HUES6 (cell line): ENCODE results near the gene LGR4.

ENCODE experiments used
- H3K27ac ChIP-seq: 2 replicates; pipeline ENCODE4 v1.7.0; 2013; ENCODE audit warnings: low read depth, mild to moderate bottlenecking, low read length, inconsistent platforms
- H3K27me3 ChIP-seq: 2 replicates; pipeline ENCODE4 v1.6.1; 2013; ENCODE audit warnings: low read length; ENCODE audit not compliant: control insufficient read depth, insufficient read depth
- H3K36me3 ChIP-seq: 2 replicates; pipeline ENCODE4 v1.6.1; 2013; ENCODE audit warnings: low read length; ENCODE audit not compliant: control insufficient read depth, insufficient read depth
- H3K4me1 ChIP-seq: 2 replicates; pipeline ENCODE4 v1.6.1; 2013; ENCODE audit warnings: low read length; ENCODE audit not compliant: control insufficient read depth, insufficient read depth
- H3K4me3 ChIP-seq: 2 replicates; pipeline ENCODE4 v1.5.1; 2013; ENCODE audit warnings: low read depth, low read length
- H3K9ac ChIP-seq: one replicate; pipeline ENCODE4 v1.6.1; 2013; ENCODE audit warnings: mild to moderate bottlenecking, low read length
- H3K9me3 ChIP-seq: 2 replicates; pipeline ENCODE4 v1.6.1; 2013; ENCODE audit warnings: low read depth, low read length; ENCODE audit not compliant: control insufficient read depth, insufficient read depth

The LGR4 gene

DNA sequence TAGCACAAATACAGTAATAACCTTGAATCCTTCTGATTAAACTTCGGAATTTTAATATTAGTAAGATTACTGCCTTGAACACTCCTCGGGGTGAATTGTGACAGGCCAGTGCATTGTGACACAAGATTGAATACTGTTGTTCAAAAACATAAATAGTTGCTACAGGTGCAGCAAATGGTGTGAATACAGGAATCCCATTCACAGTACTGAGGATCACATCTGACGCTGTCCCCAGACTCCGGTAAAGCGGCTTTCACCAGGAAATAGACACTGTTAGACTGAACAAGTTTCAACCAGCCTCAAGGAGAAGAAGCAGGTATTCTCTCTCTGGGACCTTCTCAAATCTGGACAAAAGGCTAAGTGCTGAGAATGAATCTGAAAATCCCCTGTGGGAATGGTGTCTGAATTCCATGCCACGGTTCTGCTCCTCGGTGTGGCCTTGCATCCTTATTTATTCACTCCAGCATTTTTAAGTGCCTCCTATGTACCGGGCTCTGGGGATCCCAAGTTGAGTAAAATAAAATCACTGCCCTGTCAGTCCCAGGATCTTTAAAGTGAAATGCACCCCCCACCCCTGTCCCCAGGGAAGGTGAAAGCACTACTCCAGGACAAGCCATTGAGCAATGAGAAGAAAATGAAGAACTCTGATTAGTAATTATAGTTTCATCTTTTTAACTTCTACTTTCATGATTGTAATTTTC, 3.4 kb downstream of the LGR4 start:
- no peaks in the 10 kb centered on the region for H3K9me3 ChIP-seq
- H3K9ac ChIP-seq, result no peak overlapping the region
- H3K36me3 ChIP-seq, result no peaks in the 10 kb centered on the region
- peaks cover 55% of the 10 kb centered on the region for H3K4me1 ChIP-seq
- H3K4me3 ChIP-seq, result peak overlapping the region; percentile 95
- no peak overlapping the region for H3K27ac ChIP-seq
- H3K27me3 ChIP-seq, result no peaks in the 10 kb centered on the region

DNA sequence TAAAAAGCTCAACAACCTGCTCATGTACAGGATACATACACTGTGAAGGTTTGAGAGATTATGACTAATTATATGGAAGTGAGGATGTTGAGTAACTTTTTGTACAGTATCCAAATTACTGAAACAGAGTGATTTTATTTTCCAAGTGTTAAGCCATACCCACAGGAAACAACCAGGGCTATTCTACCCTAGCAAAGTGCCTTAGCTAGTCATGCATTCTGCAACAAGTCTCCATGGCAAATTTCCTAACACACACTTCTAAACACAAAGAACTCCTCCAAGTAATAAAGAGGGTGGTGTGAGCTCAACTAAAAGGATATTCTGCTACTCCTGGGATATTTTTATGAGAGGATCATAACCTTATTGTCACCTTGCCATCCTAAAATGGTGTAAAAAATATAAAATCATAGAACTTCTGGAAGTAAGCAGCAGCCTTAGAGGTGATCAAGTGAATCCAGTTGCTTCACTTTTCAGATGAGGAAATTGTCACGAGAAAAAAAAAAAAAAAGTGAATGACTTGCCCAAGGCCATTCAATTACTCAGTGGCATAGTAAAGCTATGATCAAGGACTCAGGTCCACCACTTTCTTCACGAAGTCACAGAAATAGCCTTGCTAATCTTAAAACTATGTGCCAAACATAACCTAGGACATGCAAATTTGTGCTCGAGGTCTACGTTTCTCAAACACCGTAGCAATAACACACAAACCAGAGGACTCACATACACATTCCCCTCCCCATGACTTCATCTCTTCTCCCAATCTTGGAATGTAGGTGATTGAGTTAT, 4.2 kb downstream of the LGR4 start:
- Histone ChIP-seq H3K4me1 (peaks cover 57% of the 10 kb centered on the region), H3K27me3 (no peaks in the 10 kb centered on the region), H3K9ac (no peak overlapping the region), H3K36me3 (no peaks in the 10 kb centered on the region), H3K9me3 (no peaks in the 10 kb centered on the region), H3K4me3 (peak overlapping the region; percentile 95), H3K27ac (no peak overlapping the region)

DNA sequence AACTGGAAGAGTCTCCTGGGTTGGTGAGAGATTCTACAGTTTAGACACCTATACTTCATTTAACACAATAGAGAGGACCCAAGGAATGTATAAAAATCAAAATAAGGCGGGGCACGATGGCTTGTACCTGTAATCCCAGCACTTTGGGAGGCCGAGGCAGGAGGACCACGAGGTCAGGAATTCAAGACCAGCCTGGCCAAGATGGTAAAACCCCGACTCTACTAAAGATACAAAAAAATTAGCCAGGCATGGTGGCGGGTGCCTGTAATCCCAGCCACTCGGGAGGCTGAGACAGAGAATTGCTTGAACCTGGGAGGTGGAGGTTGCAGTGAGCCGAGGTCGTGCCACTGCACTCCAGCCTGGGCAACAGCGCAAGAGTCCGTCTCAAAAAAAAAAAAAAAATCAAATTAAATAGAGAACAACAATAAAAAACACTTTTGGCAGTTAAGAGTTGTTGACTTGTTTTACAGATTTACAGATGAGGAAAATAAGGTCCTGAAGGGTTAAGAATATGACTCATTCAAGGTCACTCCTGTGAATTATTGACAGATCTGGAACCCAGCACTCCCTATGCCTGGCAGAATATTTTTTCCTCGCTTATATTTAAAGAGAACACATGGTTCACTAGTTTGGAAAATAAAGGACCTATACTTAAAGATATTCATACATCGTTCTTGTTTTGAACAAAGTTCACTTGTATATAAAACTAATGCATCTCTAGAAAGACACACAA, 5.2 kb downstream of the LGR4 start:
- Histone ChIP-seq H3K4me3 (no peak overlapping the region), H3K27me3 (no peaks in the 10 kb centered on the region), H3K27ac (no peak overlapping the region), H3K9me3 (no peaks in the 10 kb centered on the region), H3K9ac (no peak overlapping the region), H3K4me1 (peaks cover 55% of the 10 kb centered on the region), H3K36me3 (no peaks in the 10 kb centered on the region)

DNA sequence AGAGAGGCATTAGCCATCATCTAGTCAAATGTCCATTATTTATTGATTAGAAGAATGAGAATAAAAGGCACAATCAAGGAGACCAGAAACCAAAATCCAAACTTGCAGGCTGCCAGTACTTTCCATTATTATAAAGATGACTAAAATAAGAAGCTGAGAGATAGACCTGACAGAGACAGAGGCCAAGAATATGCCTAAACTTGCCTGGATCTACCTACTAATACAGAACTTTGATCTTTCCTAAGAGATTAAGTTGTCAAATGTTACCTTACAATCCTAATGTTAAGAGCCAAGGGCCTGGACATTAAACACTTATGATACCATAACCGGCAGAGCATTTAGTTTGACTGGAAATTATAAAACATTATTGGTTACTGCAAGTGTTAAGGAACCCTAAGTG, 6.2 kb downstream of the LGR4 start:
- Histone ChIP-seq H3K9me3 (no peaks in the 10 kb centered on the region), H3K27ac (no peak overlapping the region), H3K9ac (no peak overlapping the region), H3K27me3 (no peaks in the 10 kb centered on the region), H3K4me3 (no peak overlapping the region), H3K4me1 (peaks cover 64% of the 10 kb centered on the region), H3K36me3 (no peaks in the 10 kb centered on the region)

DNA sequence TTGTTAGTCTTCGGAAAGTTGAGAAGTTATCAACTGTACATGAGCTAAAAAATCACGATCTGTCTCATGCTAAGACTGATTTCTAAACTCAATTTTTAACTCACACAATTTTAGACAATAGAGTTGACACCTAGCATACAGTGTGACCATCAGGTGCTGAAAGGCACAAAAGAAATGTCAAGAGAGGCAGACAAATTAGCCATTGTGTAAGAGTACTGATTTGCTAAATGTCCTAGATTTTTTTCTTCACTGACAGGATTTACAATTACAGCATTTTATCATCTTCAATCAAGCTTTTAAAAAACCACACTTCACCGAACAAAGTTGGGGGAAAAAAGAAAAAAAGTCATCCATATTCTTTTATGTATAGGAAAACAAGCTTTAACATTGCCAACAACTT, 7.0 kb downstream of the LGR4 start:
- H3K27me3 ChIP-seq, result no peaks in the 10 kb centered on the region
- H3K4me3 ChIP-seq, result no peak overlapping the region
- no peaks in the 10 kb centered on the region for H3K36me3 ChIP-seq
- H3K9me3 ChIP-seq, result no peaks in the 10 kb centered on the region
- no peak overlapping the region for H3K27ac ChIP-seq
- H3K4me1 ChIP-seq, result peaks cover 70% of the 10 kb centered on the region
- H3K9ac ChIP-seq, result no peak overlapping the region

DNA sequence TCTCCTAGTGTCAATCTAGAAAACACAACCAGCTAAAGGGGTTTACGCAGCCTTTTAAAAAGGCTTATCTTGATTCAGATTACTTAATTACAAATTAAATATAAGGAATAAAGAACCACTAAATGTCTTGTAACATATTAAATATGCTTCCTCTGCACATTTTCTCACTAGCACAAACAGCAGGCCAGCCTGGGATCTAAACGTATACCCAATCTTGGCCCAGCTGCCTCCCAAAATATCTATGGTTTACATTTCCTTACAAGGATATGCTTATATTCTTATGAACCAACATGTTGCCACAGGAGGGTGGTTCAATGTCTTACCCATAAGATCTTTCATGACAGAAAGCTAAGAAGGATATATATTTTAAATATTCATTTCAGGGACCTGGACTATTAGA, 7.7 kb downstream of the LGR4 start:
- H3K27ac ChIP-seq, result no peak overlapping the region
- peaks cover 70% of the 10 kb centered on the region for H3K4me1 ChIP-seq
- no peaks in the 10 kb centered on the region for H3K36me3 ChIP-seq
- H3K9ac ChIP-seq, result no peak overlapping the region
- no peaks in the 10 kb centered on the region for H3K9me3 ChIP-seq
- H3K27me3 ChIP-seq, result no peaks in the 10 kb centered on the region
- no peak overlapping the region for H3K4me3 ChIP-seq

DNA sequence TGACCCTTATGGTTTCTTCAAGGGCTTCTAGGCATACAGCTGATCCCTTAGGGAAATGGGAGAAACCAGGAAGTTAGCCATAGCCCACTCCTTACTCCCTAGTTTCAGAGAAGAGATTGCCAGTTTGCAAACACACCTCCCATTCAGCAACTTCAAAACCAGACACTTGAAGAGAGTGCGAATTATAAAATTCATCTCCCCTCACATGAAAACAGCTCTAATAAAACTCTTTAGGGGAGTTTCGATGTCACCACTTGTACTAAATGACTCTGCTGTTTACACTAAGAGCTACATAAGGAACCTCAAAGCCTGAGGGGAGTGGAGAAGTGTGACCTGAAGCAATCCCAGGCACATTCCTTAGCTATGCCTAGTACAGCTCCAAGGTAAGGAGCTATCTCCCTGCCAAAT, 8.3 kb downstream of the LGR4 start:
- Histone ChIP-seq H3K27me3 (no peaks in the 10 kb centered on the region), H3K9ac (no peak overlapping the region), H3K9me3 (no peaks in the 10 kb centered on the region), H3K4me3 (no peak overlapping the region), H3K27ac (peak overlapping the region; percentile 29; the same call in 1 of the 2 replicates), H3K36me3 (no peaks in the 10 kb centered on the region), H3K4me1 (peaks cover 67% of the 10 kb centered on the region)

DNA sequence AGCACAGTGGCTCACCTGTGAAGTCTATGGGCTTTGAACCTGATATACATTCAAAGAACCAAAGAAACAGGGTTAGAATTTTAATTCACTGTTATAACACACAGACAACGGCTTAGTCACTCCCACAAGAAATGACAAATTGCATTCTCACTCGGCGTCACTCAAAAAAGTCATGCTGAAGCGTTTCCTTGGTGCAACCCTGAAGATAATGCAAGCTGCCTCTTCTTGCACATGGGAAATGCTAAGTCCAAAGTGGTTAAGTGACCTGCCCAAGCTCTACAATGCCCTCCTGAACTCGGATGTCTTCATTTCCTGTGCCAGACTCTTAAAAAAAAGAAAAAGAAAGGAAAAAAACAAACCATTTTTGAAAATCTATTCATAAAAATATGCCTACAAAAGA, 10.0 kb downstream of the LGR4 start:
- Histone ChIP-seq H3K36me3 (no peaks in the 10 kb centered on the region), H3K4me1 (peaks cover 53% of the 10 kb centered on the region), H3K4me3 (no peak overlapping the region), H3K9me3 (no peaks in the 10 kb centered on the region), H3K27ac (no peak overlapping the region), H3K27me3 (no peaks in the 10 kb centered on the region), H3K9ac (no peak overlapping the region)

DNA sequence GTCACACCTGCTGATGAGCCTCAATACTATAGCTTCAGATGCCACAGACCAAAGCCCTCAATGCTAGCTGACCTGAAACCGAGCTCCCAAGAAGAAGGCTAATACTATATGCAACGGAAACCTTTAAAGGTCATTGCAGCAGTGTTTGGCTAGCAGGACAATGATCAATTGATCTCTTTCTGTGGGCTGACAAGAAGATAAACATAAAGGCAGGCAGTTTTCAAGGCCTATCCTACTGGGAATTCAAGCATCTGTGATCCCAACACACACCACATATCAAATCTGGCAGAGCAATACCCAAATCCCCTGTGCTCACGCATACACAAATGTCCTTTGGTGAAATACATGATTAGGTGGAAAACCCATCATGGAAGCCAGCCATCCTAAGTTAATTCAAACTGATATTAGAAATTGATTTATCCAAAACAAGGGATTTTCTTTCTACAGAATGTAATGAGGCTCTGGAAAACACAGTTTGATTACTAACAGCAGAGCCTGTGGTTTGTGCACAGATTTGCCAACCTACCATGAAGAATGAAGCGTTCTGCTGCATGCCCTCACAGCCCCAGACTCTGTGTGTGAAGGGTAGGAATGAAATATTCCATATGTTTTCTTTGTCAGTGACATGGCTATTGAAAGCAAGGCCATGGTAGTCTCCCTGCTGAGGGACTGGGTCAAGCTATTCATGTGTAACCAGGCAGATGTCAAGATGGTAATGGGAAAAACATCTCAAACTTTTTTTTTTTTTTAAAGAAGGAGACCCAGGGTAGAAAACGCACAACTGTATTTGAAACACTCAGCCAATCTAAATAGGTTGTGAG, 12.2 kb downstream of the LGR4 start:
- Histone ChIP-seq H3K27ac (no peak overlapping the region), H3K36me3 (no peaks in the 10 kb centered on the region), H3K4me3 (no peak overlapping the region), H3K27me3 (no peaks in the 10 kb centered on the region), H3K4me1 (peaks cover 48% of the 10 kb centered on the region), H3K9me3 (no peaks in the 10 kb centered on the region), H3K9ac (no peak overlapping the region)

DNA sequence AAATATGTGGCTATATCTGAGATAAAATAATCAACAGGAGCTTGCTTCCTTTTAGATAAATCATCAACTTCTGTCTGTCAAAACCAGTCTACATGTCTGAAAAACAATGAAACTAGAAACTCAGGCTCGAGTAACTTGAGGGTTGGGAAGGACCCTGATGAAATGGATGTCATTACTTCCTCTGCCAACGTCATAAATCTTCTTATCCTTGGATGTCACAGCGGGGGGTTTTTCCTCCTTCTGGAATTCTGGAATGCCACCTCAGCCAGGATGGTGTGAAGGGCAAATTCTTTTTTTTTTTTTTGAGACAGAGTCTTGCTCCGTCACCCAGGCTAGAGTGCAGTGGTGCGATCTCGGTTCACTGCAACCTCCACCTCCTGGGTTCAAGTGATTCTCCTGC, 13.4 kb downstream of the LGR4 start:
- no peaks in the 10 kb centered on the region for H3K27me3 ChIP-seq
- H3K9me3 ChIP-seq, result no peaks in the 10 kb centered on the region
- peaks cover 37% of the 10 kb centered on the region for H3K4me1 ChIP-seq
- H3K27ac ChIP-seq, result no peak overlapping the region
- no peak overlapping the region for H3K4me3 ChIP-seq
- H3K9ac ChIP-seq, result no peak overlapping the region
- no peaks in the 10 kb centered on the region for H3K36me3 ChIP-seq
